ENCODE measurements around the gene ZSCAN23.
A peak's percentile ranks its signal among the peaks of the same experiment; 100 is the strongest.
"Not testable (repeated sequence)": the region's sequence is repeated elsewhere in the genome, so short reads cannot be mapped to it uniquely, and the experiment has no call there.

Gene ZSCAN23

DNA sequence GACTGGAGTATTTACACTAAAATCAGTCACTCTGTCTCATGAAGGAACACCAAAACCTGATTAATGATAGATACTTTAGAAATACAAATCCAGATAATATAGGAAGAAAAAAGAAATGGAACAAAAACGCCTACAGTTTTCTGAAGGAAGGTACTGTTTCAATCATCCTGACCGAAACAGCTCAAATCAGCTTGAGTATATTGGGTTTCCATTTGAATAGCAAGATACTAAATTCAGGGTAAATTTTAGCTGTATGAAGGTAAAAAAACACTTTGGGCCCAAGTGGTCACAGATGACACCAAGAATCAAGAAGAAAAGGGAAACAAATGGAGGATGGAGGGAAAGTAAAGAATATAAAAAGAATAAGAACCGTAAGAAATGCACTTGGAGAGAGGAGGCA, 6.9 kb downstream of the ZSCAN23 start:
- DNase-seq: no peak

DNA sequence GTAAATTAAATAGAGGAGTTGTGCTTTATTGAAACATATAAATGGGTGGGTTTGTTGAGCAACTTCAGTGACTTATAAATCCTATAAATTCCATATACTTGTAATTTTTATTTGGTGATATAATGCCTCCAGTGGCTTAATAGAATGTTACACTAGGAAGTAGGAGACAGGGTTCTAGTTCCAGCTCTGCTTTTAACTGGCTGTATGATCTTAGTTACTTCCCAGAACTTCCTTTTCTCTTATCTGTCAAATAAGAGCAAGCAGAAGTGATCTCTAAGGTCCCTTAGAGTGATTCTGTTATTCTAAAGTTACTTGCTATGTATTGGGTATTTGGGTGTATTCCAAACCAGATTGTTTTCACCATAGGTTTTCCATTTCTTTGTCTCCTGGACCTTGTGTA, 10.2 kb downstream of the ZSCAN23 start:
- DNase-seq: no peak

DNA sequence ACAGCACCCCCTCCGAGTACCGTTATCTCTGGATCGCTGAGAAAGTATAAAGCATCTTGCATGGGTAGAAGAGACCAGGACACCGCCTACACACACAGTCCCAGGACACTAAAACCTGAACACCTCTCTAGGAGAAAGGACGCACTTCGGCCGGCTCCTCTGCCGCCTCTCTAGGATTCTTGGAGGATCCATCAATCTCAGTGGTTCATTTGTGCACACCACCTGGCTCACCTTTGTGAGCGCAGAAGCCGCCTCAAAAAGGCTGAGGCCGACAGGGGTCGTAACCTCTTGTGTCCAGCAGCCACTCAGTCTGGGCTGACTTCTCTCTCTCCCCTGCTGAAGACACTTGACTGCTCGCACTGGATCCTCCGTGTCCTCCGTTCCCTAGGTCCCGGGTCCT, 13.5 kb downstream of the ZSCAN23 start:
- no peak for DNase-seq

DNA sequence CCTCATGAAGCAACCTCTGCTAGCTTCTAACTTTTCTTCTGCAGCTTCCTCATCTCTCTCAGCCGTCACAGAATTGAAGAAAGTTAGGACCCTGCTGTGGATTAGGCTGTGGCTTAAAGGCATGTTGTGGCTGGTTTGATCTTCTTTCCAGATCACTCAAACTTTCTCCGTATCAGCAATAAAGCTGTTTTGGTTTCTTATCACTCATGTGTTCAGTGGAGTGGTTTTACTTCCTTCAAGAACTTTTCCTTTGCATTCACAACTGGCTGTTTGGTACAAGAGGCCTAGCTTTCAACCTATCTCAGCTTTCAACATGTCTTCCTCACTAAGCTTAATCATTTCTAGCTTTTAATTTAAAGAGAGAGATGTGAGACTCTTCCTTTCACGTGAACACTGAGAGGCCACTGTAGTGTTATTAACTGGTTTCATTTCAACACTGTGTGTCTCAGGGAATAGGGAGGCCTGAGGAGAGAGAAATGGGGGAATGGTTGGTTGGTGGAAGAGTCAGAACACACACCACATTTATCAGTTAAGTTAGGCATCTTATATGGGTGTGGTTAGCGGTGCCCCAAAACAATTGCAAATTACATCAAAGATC, 17.2 kb downstream of the ZSCAN23 start:
- no peak for DNase-seq

DNA sequence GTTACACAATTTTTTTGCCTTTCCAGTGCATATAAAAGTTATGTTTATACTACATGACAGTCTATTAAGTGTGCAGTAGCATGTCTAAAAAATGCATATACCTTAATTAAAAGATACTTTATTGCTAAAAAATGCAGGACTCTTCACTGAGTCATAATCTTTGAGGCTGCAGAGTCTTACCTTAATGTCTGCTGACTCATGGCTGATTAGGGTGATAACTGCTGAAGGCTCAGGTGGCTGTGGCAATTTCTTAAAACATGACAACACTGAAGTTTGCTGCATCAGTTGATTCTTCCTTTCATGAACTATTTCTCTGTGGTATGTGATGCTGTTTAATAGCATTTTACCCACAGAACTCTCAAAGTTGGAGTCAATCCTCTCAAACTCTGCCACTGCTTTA, 19.1 kb downstream of the ZSCAN23 start:
- no peak for DNase-seq

DNA sequence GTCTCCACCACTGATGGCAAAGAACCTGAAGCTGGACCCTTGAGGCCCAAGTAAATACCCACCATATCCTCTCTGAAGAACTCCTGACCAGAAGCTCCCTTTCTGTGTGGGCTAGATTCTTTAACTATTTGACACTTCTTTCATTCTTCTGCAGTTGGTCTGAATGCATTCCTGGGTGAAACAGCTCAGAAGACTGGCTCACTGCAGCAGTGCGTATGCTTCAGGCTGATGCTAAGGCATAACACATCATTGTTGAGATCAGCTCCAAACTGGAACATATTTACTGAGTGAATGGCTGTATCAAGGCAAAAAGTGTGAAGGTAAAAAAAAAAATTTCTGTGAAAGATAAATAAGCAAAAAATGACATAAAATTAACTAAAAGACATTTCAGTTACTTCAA, 19.7 kb downstream of the ZSCAN23 start:
- DNase-seq: no peak

DNA sequence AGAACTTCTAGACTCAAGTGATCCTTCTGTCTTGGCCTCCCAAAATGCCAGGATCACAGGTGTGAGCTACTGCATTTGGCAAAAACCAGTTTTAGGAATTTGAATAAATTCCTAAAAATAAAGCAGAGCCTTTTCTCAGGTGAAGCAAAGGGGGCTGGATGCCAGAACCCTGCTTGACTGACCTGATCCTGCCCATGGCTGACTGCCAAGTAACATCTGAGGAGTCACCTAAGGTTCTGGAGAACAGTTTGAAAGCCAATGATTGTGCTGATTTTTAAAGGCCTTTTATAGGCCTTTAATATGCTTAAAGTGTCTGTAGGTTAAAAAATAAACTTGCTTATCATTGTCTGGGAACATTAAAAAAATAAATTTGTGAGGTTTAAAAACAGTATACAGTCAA, 29.6 kb downstream of the ZSCAN23 start:
- no peak for DNase-seq

DNA sequence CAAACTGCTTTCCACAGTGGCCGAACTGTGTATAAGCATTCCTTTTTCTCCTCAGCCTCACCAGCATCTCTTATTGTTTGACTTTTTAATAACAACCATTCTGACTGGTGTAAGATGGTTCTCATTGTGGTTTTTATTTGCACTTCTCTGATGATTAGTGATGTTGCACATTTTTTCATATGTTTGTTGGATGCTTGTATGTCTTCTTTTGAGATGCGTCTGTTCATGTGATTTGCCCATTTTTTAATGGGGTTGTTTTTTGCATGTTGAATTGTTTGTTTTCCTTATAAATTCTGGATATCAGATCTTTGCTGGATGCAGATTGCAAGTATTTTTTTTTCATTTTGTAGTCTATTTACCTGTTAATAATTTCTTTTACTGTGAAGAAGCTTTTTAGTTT, 32.5 kb downstream of the ZSCAN23 start:
- no peak for DNase-seq

DNA sequence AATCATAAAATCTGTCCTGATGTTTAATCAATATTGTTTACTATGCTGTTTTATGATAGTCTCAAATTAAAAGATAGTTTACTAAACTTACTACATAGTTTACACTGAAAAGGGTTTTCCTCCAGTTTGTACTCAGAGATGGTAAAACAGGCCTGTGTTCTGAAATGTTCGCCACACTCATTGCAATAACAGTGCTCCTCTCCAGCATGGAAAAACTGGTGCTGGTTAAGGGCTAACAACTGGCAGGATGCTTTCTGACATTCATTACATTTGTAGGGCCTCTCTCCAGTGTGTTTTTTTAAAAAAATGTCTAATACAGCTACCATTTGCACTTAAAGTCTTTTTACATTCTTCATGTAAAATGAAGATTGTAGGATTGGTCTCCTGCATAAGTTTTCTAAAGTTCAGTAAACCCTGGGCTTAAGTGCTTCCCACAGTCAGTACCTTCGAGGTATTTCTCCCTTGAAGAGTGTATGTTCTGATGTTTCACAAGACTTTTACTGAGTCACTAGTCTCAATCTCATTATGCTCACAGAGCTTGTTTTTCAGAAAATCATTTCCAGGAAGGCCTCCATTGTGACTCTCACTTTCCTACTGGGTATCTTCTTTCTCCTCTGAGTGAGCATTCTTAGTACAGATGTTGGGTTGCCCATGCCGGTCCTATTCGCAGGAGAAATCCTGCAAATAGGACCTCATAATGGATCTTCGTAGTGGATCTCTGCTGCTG, 35.1 kb downstream of the ZSCAN23 start:
- DNase-seq: no peak

DNA sequence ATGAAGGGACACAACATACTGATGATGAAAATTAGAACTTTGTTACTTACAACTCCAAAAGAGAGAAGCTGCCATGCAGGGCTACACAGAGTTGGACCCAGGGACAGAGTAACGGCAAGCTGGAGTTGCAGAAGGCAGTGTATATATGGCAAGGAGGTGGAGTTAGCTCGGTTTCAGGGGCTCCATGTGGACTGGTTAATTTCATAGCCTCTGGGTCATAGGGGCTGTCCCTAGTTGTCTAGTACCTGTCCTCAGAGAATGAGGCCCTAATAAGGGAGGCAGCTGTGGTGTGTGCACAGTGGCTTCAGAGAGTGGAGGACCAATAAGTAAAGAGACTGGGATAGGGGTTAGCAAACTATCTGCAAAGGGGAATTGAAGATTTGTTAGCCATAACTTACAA, 35.9 kb downstream of the ZSCAN23 start:
- DNase-seq: no peak

DNA sequence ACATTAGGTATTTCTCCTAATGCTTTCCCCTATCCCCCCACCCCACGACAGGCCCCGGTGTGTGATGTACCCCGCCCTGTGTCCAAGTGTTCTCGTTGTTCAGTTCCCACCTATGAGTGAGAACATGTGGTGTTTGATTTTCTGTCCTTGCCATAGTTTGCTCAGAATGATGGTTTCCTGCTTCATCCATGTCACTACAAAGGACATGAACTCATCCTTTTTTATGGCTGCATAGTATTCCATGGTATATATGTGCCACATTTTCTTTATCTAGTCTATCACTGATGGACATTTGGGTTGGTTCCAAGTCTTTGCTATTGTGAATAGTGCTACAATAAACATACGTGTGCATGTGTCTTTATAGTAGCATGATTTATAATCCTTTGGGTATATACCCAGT, 39.4 kb downstream of the ZSCAN23 start:
- DNase-seq: not testable (repeated sequence)

DNA sequence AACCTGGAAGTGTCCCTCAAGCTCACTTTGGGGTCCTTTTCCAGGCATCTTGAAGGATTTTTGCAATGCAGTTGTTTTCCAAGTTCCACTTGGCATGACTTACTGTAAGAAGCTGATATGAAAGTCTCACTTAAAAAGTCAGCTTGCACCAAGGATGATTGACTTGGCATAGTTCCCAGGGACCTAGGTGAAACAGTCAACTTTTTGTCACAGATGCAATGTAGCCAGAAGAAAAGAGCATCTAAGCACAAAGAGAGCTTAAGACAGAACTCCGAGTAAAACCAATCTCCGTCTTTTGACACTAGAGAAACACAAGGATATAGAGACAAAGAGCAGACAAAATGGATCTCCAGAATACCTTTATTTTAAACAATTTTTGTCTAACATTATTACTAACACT, 41.1 kb downstream of the ZSCAN23 start:
- no peak for DNase-seq

DNA sequence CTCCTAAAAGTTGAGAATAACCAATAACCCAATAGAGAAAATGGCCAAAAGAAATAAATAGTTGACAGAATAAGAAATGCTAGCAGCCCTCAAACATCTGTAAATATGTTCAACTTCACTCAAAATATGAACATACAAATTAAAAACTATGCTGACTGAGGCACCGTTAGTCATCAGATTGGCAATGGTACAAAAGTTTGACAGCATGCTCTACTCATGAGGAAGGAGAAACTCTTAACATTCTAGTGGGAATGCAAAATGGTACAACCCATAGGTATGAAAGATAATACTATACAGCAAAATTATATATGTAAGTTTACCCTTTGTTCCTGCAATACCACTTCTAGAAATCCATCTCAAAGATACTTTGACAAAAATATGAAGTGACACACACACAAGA, 42.1 kb downstream of the ZSCAN23 start:
- no peak for DNase-seq

DNA sequence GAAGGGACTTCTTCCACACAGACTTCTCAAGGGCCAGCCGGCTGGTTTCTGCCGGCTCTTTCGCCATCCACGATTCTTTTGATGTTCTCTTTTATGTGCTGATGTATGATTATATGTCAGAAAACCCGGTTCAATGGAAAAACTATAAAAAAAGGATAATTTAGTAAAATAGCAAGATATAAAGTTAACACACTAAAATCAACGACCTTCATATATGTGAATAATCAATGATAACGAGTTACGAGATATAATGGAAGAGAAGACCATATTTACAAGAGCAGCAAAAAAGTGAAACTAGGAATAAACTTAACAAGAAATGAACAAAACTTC, 43.2 kb downstream of the ZSCAN23 start:
- DNase-seq: no peak

DNA sequence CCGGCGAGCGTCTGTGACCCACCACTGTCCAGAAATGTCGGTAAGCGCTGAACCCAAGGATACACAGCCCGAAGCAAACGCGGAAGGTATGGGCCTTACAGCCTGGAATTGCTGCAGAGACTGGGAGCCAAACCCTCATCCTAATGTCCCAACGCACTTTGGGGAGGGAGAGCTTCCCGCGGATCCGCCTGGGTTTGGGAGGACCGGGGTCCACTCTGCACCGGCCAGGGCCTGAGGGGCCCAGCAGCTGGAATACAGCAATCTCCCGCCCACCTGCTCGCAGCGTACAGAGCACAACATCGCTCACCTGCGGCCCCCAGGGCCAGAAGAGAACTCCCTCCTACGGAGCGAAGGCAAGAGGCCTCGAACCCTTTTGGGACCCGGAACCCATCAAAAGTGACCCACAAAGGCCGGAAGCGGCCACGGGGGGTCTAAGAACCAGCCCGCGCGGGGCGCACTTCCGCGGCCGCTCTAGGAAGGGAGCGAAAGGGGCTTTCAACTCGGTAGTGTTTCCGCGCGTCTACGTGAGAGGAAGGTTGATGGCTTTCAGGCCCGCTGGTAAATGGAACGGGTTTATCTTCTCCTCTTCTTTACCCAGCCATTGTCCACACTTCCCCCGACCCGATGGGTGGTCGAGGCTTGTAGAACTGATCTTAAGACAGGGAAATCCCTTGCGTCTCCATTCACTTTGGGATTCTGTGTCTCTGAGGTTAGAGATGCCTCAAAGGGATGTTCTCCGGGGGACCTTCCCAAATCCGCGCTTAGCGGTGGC, 43.8 kb downstream of the ZSCAN23 start, which contains the start of gene ZSCAN12:
TSS of gene ZSCAN12 (minus strand) at position 398 of the 772 bp plus-strand sequence. CDS start 1,342 bp downstream, outside the sequence.
- DNase-seq: peak; percentile 86 to 89

DNA sequence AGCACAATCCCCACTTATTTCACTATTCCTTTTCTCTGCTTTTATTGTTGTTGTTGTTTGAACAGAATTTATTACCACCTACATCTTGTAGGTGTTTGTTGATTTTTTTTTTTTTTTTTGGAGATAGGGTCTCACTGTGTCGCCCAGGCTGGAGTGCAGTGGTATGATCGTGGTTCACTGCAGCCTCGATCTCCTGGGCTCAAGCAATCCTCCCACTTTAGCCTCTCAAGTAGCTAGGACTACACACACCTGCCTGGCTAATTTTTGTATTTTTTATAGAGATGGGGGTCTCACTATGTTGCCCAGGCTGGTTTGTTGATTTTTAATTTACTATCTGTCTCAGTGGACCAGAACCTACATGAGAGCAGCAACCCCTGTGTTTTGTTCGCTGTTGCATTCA, 47.4 kb downstream of the ZSCAN23 start:
- DNase-seq: no peak

DNA sequence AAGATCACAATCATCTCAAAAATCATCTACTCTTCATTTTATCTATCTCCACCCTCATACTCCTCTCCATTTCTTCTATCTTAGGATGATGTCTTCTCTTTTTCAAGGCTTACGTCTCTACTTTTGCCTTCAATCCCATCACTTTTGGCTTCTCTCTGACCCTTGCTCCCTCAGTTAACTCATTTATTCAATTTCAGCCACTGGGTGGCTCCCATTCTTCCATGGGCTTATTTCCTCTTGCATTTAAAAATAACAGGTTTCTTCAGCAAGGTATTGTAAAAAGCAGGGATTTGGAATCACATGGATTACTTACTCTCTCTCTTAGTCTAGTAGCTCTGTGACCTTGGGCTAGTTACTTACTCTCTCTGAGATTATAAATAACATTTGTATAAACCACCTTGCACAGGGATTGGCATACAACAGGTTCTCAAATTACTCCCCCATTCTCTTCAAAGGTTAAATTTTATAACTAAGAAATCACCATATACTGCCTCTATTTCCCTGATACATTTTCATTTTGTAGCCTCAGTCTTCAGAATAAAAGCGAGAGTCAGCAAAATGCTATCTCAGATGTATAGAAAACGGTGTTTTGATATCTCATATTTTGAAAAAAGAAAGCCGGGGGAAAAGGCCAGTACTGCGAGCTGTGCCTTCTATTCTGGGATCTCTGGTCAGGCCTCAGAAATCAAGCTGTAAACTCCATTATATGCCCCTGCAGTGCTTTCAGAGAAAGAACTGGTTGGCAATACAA, 49.2 kb downstream of the ZSCAN23 start:
- DNase-seq: no peak

DNA sequence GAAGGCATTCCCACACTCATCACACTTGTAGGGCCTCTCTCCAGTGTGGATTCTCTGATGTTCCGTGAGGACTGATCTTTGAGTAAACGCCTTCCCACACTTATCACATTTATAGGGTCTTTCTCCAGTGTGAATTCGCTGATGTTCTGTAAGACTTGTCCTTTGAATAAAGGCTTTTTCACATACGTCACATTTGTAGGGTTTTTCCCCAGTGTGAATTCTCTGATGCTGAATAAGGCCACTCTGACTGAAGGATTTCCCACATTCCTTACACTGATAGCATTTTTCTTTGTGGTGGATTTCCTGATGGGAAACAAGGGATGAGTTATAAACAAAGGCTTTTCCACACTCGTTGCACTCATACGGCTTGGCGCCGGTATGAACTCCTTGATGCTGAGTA, 52.6 kb downstream of the ZSCAN23 start:
- DNase-seq: no peak

DNA sequence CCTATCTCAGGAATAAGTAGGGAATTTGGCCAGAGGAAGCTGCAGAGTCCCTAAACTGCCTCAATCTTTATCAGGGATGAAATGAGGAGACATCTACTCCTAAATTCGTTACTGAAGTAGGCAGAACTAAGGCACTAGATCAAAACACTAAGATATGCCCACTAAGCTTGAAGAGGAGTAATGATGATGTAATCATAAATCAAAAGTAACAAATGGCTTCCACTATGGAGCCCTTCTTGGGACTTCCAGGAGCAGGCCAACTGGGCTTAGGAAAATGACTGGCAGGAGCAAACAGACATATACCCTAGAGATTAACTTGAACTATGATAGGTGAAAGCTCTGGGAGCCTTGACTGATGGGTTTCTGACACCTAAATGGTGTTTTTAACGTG, 59.2 kb downstream of the ZSCAN23 start:
- DNase-seq: no peak

DNA sequence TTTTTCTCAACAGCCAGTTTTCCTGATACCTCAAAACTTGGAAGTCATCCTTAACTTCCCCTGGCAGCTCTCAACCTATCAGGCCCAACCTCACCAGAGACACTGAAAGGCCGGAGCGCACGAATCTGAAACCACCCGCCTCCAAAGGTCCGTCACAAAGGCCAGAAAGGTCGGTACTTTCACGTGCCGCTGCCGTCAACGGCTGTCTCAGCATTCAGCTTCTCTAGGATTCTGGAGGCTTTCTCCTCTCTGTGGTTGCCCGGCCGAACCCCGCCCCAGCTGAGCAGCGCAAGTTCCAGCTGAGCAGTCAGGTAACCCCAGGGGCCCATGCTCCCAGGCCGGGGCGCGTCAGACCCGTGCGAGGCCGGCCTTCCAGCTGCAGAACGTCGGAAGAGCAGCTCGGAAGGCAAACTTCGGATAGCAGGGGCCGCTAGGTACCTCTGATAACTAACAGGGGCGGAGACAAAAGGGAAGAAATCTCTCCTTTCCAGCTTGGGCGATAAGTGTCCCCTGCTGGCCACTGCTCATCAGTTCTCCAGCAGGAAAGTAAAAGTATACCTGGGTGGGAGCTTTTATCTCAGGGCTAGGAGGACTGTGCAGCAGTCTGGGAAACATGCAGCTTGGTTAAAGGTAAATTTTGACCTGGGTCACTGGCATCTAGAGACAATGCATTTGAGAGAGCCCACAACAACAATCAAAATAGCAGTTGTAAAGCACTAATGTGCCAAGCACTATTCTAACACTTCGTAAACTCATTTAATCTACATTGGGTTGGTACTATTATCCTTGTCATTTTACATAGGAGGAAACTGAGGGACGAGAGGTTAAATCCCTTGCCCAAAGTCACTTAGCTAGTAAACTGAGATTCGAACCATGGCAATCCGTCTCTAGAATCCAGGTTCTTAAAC, 59.8 kb downstream of the ZSCAN23 start:
- peak; percentile 48 to 76 for DNase-seq

All from CD4-positive, alpha-beta T cell treated with Interferon alpha-2 for 1 hour (primary cell).